ENCODE results near the gene WDCP. TPM values are rescaled to one million over a fixed set of nuclear protein-coding genes. Genes with fewer than 3 reads are reported as not detected.

The WDCP gene
- total and polyA plus RNA-seq, 2 donors (not counting 3 experiments of a cell fraction or from before 2014, with no cell fraction given): 9.6 to 15.4 TPM

GRCh38 chr2:24049485-24050021 is 2.4 kb upstream of the WDCP start, which contains the start of gene FKBP1B:
Gene FKBP1B, plus strand, starts transcription at chr2:24049741. Its CDS starts 109 bp downstream, at chr2:24049850.
- FAIRE-seq: peak; percentile 63
- CTCF ChIA-PET: interaction anchor here (0.8 to 2.7 kb wide), 3 partner anchors 35 to 225 kb away, joined by 4 to 8 read pairs (median 5); partner anchors contain the start of genes ATAD2B and TP53I3
- no peaks in the 10 kb centered on the region for H3K9me3 ChIP-seq (replicated peaks; ENCODE audit: control insufficient read depth, insufficient read depth, low read length)

More at GRCh38 chr2:24049485-24050021, 2.4 kb upstream of the WDCP start, which contains the start of gene FKBP1B:
- POLR2A ChIA-PET: interaction anchor here (0.6 kb wide), 1 partner anchor 117 kb away, joined by 4 read pairs; no protein-coding TSS in a partner anchor
- peak; percentile 47 for DNase-seq (ENCODE audit: low read depth, low spot score)
- Histone ChIP-seq H4K20me1 (replicated peaks; ENCODE audit: control insufficient read depth, extremely low read depth, insufficient read depth, low read length) (no peaks in the 10 kb centered on the region), H3K4me1 (ENCODE audit: control insufficient read depth, extremely low read depth, insufficient read depth, low read length) (peaks cover 23% of the 10 kb centered on the region), H3K9me1 (replicated peaks; ENCODE audit: control insufficient read depth, extremely low read depth, insufficient read depth, low read length) (no peaks in the 10 kb centered on the region), H3K4me2 (ENCODE audit: insufficient read depth, low read length) (peak within 1 kb of the TSS; percentile 60), H3K27me3 (ENCODE audit: control insufficient read depth in 2 of 2, insufficient read depth in 2 of 2, low read length in 2 of 2) (no peaks in the 10 kb centered on the region), H3K4me3 (replicated peaks in 1 of 3; ENCODE audit: insufficient read depth in 1 of 3, low read depth in 1 of 3, low read length in 3 of 3) (peak within 1 kb of the TSS; percentile 75 to 93 (median 77)), H2AFZ (ENCODE audit: low read depth, low read length) (peak within 1 kb of the TSS; percentile 77), H3K27ac (ENCODE audit: insufficient read depth, low read depth, low read length) (no peak within 1 kb of the TSS), H3K9ac (replicated peaks; ENCODE audit: extremely low read depth, insufficient read depth, low read length) (peak within 1 kb of the TSS; percentile 64), H3K79me2 (ENCODE audit: control insufficient read depth, insufficient read depth, low read length) (peaks cover 16% of the 10 kb centered on the region), H3K36me3 (ENCODE audit: control insufficient read depth in 2 of 2, extremely low read depth in 1 of 2, insufficient read depth in 2 of 2, low read length in 2 of 2) (no peaks in the 10 kb centered on the region)
- intact Hi-C loops (cut with micrococcal nuclease) (no loop called here), dilution Hi-C loops (cut with MboI; ENCODE audit: extremely low pct_ligation_motif_present, low sequenced_read_pairs) (no loop called here)
- TF ChIP-seq MYC (IDR thresholded peaks at IDR 0.05; ENCODE audit: low read depth, low read length) (peak; percentile 9), FOS (IDR thresholded peaks at IDR 0.05; ENCODE audit: borderline replicate concordance, insufficient read depth, low read length) (no peak), GATA2 (IDR thresholded peaks at IDR 0.05; ENCODE audit: insufficient read depth, insufficient read length, low read depth, low read length) (no peak), POLR2AphosphoS5 (IDR thresholded peaks at IDR 0.05; ENCODE audit: insufficient read depth, low read depth, low read length) (peak; percentile 38), EZH2 (IDR thresholded peaks at IDR 0.05; ENCODE audit: borderline replicate concordance, low read depth, low read length, severe bottlenecking) (no peak), JUN (IDR thresholded peaks at IDR 0.05; ENCODE audit: borderline replicate concordance, insufficient read depth, insufficient read length, low read depth) (no peak), POLR2A (IDR thresholded peaks at IDR 0.05; ENCODE audit: low read depth, low read length) (peak; percentile 64)
- TF ChIP-seq, protein P1, sequence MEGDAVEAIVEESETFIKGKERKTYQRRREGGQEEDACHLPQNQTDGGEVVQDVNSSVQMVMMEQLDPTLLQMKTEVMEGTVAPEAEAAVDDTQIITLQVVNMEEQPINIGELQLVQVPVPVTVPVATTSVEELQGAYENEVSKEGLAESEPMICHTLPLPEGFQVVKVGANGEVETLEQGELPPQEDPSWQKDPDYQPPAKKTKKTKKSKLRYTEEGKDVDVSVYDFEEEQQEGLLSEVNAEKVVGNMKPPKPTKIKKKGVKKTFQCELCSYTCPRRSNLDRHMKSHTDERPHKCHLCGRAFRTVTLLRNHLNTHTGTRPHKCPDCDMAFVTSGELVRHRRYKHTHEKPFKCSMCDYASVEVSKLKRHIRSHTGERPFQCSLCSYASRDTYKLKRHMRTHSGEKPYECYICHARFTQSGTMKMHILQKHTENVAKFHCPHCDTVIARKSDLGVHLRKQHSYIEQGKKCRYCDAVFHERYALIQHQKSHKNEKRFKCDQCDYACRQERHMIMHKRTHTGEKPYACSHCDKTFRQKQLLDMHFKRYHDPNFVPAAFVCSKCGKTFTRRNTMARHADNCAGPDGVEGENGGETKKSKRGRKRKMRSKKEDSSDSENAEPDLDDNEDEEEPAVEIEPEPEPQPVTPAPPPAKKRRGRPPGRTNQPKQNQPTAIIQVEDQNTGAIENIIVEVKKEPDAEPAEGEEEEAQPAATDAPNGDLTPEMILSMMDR (IDR thresholded peaks at IDR 0.05; ENCODE audit: extremely low read depth in 1 of 2, insufficient read depth in 1 of 2, low read depth in 1 of 2, low read length in 2 of 2): no peak
- BruUV-seq (replicated peaks): no TSS peak
